ENCODE results near the gene OR10V1.

The OR10V1 gene

DNA sequence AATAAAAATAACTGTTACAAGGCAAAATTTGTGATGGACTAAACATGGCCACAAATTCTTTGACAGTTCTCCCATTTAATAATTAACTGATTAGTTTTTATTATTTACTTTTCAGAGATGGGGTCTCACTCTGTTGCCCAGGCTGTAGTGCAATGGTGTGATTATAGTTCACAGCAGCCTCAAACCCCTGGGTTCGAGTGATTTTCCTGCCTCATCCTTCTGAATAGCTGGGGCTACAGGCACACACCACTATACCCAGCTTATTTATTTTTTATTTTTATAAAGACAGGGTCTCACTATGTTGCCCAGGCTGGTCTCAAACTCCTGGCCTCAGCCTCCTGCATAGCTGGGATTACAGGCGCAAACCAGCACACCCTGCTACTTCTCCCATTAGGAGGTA, 40.4 kb downstream of the OR10V1 start:
- no peak for DNase-seq (ENCODE audit: insufficient read length, low spot score)
- no peak for FAIRE-seq
- TF ChIP-seq POLR2AphosphoS5 (IDR thresholded peaks at IDR 0.05; ENCODE audit: low read depth, low read length) (no peak), POU2F2 (IDR thresholded peaks at IDR 0.05; ENCODE audit: low read depth, low read length) (no peak), PAX5 (IDR thresholded peaks at IDR 0.05; ENCODE audit: insufficient read depth, low read length, severe bottlenecking) (no peak), SPI1 (IDR thresholded peaks at IDR 0.05; ENCODE audit: low read depth, low read length) (no peak), POLR2A (IDR thresholded peaks at IDR 0.05; ENCODE audit: low read depth, low read length) (no peak), TAF1 (IDR thresholded peaks at IDR 0.05; ENCODE audit: low read depth, low read length) (no peak)

DNA sequence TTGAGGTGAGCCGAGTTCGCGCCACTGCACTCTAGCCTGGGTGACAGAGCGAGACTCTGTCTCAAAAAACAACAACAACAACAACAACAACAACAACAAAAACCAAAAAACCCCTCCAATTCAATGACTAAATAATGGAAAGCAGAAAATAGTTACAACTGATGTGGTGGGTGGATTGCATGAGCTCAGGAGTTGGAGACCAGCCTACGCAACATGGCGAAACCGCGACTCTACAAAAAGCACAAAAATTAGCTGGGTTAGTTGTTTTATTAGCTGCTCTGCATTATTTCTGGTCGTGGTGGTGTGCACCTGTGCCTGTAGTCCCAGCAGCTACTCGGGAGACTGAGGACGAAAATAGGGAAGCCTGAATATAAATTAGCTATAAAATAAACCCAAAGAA, 42.2 kb downstream of the OR10V1 start:
- DNase-seq (ENCODE audit: insufficient read length, low spot score), result no peak
- TF ChIP-seq POU2F2 (IDR thresholded peaks at IDR 0.05; ENCODE audit: low read depth, low read length) (no peak), SPI1 (IDR thresholded peaks at IDR 0.05; ENCODE audit: low read depth, low read length) (no peak), TAF1 (IDR thresholded peaks at IDR 0.05; ENCODE audit: low read depth, low read length) (no peak), POLR2AphosphoS5 (IDR thresholded peaks at IDR 0.05; ENCODE audit: low read depth, low read length) (no peak), POLR2A (IDR thresholded peaks at IDR 0.05; ENCODE audit: low read depth, low read length) (no peak), PAX5 (IDR thresholded peaks at IDR 0.05; ENCODE audit: insufficient read depth, low read length, severe bottlenecking) (no peak)
- no peak for FAIRE-seq

DNA sequence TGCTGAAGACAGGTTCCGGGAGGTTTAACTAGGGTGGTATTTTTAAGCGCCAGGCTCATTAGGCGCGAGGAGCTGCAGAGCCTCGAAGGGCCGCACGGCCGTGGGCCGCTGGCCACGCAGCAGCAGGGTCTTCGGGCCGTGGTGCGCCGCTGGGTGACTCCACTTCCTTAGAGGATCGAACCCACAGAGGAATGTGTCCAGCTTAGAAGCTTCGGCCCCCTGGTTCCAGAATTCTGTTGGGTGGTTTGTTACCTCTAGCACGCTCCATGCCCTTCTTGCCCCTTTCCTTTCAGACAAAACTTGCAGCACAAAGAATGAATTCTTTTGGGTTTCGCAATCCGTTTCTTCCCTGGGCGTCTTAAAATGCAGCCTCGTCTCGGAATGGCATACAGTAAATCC, 44.0 kb downstream of the OR10V1 start:
- TF ChIP-seq TAF1 (IDR thresholded peaks at IDR 0.05; ENCODE audit: low read depth, low read length) (no peak), POLR2AphosphoS5 (IDR thresholded peaks at IDR 0.05; ENCODE audit: low read depth, low read length) (0 out of 2 replicates have a peak, but pooled peaks have one; percentile 10), PAX5 (IDR thresholded peaks at IDR 0.05; ENCODE audit: insufficient read depth, low read length, severe bottlenecking) (no peak)
- FAIRE-seq (peak; percentile 71), DNase-seq (ENCODE audit: insufficient read length, low spot score) (no peak)

DNA sequence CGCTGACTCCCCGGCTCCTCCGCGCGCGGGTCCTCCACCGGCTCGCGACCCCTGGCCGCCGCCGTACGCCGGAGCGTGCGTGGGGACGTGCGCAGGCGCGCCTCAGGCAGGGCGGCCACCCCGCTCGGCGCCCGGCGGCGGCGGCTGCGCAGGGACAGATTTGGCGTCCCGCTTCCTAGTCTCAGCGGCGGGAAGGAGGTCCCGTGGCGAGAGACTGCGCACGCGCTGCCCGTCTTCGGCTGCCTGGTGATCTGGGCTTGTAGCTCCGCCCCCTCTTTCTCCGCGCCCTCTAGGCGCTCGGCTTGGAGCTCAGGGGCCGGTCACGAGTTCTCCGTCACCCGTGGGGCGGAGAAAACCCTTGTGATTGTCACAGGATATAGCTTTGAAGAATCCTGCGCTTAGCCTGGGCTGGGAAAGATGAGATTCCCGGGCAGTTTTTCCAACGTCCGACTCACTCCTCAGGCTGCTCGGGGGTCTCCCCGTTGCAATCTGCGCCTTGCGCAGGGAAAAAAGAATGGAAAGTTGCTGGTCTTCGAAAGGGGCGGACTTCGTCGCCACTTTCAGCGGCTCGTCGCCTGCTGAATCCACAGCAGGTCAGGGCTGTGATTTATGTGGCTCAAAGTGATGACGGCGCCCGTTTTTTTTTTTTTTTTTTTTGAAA, 44.6 kb downstream of the OR10V1 start, which contains the start of gene PATL1:
Gene PATL1 (minus strand): TSS at position 88 of the 661 bp plus-strand sequence. CDS start 142 bp downstream, outside the sequence.
- peak; percentile 95 for DNase-seq (ENCODE audit: insufficient read length, low spot score)
- FAIRE-seq, result peak; percentile 99
- TF ChIP-seq POU2F2 (IDR thresholded peaks at IDR 0.05; ENCODE audit: low read depth, low read length) (no peak; the same call in 1 of the 2 replicates), POLR2A (IDR thresholded peaks at IDR 0.05; ENCODE audit: low read depth, low read length) (no peak; the same call in 1 of the 2 replicates), POLR2AphosphoS5 (IDR thresholded peaks at IDR 0.05; ENCODE audit: low read depth, low read length) (peak; percentile 69), PAX5 (IDR thresholded peaks at IDR 0.05; ENCODE audit: insufficient read depth, low read length, severe bottlenecking) (peak; percentile 45), TAF1 (IDR thresholded peaks at IDR 0.05; ENCODE audit: low read depth, low read length) (no peak)

DNA sequence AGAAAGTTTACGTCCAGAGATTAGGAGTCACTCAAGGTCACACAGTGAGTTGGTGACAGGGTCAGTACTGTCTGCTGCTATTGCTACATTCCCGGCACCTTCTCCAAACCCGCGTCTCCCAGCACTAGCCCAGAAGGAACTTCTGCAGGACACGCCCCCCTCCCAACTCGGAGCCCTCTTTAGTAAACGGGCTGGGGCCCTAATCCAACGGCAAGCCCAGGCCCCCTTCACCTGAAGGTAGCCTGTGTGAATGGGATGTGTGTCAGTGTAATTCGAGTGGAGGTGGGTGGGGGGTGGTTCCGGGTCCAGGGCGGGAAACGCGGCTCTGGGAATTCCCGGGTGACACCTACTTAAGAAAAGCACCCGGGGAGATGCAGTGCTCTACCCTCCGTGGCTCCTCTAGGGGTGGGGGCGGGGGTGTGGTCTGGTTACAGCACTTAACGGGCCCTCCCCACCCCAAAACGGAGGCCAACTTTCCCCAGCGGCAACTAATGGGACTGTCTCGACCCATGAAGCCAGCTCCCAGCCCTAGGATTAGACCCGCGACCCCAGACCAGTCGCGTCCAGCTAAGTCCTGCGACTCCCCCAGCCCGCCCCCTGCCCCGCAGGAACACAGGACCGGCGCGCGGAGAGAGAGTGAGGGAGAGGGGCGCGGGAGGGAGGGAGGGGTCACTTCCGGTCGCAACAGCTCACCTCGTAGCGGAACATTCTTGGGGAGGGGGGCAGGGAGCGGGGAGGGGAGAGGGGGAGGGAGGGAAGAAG, 45.3 kb downstream of the OR10V1 start:
- DNase-seq (ENCODE audit: insufficient read length, low spot score) (peak; percentile 49), FAIRE-seq (peak; percentile 68)
- TF ChIP-seq PAX5 (IDR thresholded peaks at IDR 0.05; ENCODE audit: insufficient read depth, low read length, severe bottlenecking), result no peak
- TF ChIP-seq POLR2AphosphoS5 (IDR thresholded peaks at IDR 0.05; ENCODE audit: low read depth, low read length), result no peak
- TF ChIP-seq SPI1 (IDR thresholded peaks at IDR 0.05; ENCODE audit: low read depth, low read length), result no peak
- TF ChIP-seq TAF1 (IDR thresholded peaks at IDR 0.05; ENCODE audit: low read depth, low read length), result no peak
- no peak for TF ChIP-seq POU2F2 (IDR thresholded peaks at IDR 0.05; ENCODE audit: low read depth, low read length)
- 0 out of 2 replicates have a peak, but pooled peaks have one; percentile 11 for TF ChIP-seq POLR2A (IDR thresholded peaks at IDR 0.05; ENCODE audit: low read depth, low read length)

DNA sequence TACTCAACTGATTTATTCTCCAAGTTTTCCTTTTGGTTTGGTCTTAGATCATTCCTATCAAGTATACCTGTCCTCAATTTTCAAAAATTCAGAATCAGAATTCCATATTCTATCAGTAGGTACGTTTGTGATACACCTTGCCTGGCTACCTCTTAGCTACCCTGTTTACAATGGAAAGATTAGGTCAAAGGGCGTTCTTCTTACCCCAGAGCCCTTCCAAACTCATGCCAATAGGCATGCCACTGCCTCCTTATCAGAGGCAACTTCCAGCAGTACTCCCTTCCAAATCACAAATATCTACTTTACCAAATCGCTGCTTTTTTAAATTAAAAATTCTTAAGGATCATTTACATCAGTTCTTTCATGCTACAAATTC, 45.8 kb downstream of the OR10V1 start:
- FAIRE-seq (no peak), DNase-seq (ENCODE audit: insufficient read length, low spot score) (no peak)
- TF ChIP-seq PAX5 (IDR thresholded peaks at IDR 0.05; ENCODE audit: insufficient read depth, low read length, severe bottlenecking), result no peak
- 0 out of 2 replicates have a peak, but pooled peaks have one; percentile 2 for TF ChIP-seq POLR2A (IDR thresholded peaks at IDR 0.05; ENCODE audit: low read depth, low read length)

DNA sequence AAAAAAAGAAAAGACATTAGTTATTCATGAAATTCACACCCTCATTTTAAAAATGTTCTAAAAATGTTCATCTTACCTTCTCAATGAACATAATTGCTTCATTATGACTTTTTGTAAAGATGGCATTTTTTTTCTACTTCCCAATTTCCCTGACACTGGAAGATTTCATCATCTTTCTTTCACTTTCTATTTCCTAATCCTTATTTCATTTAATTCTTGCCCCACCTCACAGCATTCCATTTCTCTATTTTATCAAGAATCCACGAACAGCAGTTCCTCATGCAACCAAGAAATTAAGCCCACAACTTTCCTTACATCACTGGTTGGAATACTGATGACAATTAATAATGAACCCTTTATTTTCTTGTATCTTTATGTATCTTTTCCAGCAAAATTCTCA, 46.7 kb downstream of the OR10V1 start:
- no peak for TF ChIP-seq POLR2A (IDR thresholded peaks at IDR 0.05; ENCODE audit: low read depth, low read length)
- TF ChIP-seq SPI1 (IDR thresholded peaks at IDR 0.05; ENCODE audit: low read depth, low read length), result no peak
- TF ChIP-seq POU2F2 (IDR thresholded peaks at IDR 0.05; ENCODE audit: low read depth, low read length), result no peak
- TF ChIP-seq PAX5 (IDR thresholded peaks at IDR 0.05; ENCODE audit: insufficient read depth, low read length, severe bottlenecking), result no peak
- no peak for TF ChIP-seq POLR2AphosphoS5 (IDR thresholded peaks at IDR 0.05; ENCODE audit: low read depth, low read length)
- TF ChIP-seq TAF1 (IDR thresholded peaks at IDR 0.05; ENCODE audit: low read depth, low read length), result no peak
- no peak for DNase-seq (ENCODE audit: insufficient read length, low spot score)
- no peak for FAIRE-seq

Measured in GM12891 (cell line).